ENCODE data around the gene DAP. TPM values are rescaled to one million over a fixed set of nuclear protein-coding genes. Genes with fewer than 3 reads are reported as not detected.

DAP gene
- total RNA-seq, 1 donor from 2014 or later = 25.8 TPM

DNA sequence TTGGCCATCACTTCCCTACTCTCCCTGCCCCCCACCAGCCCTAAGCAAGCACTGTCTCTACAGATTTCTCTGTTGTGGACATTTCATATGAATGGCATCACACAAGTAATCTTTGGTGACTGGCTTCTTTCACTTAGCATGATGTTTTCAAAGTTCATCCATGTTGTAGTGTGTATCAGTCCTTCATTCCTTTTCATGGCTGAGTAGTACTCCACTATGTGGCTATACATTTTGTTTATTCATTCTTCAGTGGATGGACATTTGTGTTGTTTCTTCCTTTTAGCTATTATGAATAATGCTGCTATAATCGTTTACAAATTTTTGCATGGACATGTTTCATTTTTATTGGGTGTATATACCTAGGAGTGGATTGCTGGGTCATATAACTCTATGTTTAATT, 84.1 kb downstream of the DAP start:
- H3K4me3 ChIP-seq (ENCODE audit: low read depth, low read length) = no peak overlapping the region
- no peak for DNase-seq (ENCODE audit: low read depth)
- TF ChIP-seq, protein P1, sequence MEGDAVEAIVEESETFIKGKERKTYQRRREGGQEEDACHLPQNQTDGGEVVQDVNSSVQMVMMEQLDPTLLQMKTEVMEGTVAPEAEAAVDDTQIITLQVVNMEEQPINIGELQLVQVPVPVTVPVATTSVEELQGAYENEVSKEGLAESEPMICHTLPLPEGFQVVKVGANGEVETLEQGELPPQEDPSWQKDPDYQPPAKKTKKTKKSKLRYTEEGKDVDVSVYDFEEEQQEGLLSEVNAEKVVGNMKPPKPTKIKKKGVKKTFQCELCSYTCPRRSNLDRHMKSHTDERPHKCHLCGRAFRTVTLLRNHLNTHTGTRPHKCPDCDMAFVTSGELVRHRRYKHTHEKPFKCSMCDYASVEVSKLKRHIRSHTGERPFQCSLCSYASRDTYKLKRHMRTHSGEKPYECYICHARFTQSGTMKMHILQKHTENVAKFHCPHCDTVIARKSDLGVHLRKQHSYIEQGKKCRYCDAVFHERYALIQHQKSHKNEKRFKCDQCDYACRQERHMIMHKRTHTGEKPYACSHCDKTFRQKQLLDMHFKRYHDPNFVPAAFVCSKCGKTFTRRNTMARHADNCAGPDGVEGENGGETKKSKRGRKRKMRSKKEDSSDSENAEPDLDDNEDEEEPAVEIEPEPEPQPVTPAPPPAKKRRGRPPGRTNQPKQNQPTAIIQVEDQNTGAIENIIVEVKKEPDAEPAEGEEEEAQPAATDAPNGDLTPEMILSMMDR (conservative IDR thresholded peaks at IDR 0.05; ENCODE audit: low read depth, low read length) = no peak

DNA sequence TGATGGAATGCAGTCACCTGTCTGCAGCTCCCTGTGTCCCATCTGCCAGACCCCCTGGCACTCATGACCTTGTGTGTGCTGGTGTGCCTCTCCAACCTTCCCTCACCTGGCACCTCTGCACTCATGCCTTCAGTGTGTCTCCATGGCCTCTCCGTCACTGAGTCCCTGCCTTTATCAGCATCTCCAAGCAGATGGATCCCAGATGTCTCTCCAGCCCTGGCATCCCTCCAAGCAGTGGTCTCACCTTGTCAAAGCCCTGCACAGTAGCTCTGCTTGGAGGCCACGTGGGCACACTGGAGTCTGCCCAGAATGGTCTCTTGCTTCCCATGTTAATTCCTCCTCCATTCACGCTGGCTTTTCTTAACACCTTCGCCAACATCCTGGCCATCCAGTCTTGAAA, 84.8 kb downstream of the DAP start:
- DNase-seq (ENCODE audit: low read depth) = no peak
- TF ChIP-seq, protein P1 (conservative IDR thresholded peaks at IDR 0.05; ENCODE audit: low read depth, low read length) = no peak
- no peak overlapping the region for H3K4me3 ChIP-seq (ENCODE audit: low read depth, low read length)

DNA sequence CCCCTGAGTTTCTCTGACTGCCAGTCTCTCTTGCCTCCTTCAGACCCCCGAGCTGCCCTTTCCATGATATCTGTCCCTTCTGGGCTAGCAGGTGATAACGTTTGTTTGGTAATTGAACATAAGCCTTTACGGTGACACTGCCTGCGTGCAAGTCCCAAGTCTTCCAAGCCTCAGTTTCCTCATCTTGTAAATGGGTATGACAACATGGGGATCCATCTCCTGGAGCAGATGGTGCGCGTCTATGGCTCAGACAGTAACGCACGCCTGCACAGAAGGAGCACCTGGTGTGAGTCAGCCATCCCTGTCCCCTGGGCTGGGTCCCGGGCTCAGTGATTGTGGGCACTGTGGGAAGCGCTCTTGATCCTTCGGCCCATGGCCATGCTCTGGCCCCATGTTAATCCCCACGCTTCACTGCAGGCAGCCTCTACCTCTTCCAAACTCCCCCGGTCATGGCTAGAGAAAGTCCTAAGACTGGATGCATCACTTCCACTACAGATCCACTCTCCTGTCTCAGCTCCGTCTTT, 85.8 kb downstream of the DAP start:
- DNase-seq (ENCODE audit: low read depth) = no peak
- TF ChIP-seq, protein P1 (conservative IDR thresholded peaks at IDR 0.05; ENCODE audit: low read depth, low read length) = no peak
- H3K4me3 ChIP-seq (ENCODE audit: low read depth, low read length) = no peak overlapping the region

DNA sequence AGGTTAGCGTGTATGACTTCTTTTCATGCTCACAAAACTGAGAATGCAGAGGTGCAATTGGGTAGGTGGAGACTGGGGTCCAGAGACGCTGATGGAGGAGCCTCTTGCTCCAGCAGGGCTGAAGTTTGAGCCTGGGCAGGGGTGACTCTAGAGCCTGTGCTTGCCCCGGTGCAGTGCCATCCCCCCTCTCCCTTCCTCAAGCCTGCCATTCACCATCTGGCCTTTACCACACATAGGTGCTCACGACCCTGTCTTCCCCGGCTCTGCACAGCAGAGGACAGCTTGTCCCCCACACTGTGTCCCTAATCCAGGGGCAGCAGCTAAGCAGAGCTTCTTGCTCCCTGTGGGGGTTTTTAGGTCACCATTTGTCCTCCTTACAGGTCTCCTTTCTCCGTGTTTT, 86.5 kb downstream of the DAP start:
- TF ChIP-seq, protein P1 (conservative IDR thresholded peaks at IDR 0.05; ENCODE audit: low read depth, low read length) = no peak
- H3K4me3 ChIP-seq (ENCODE audit: low read depth, low read length) = no peak overlapping the region
- DNase-seq (ENCODE audit: low read depth) = no peak

DNA sequence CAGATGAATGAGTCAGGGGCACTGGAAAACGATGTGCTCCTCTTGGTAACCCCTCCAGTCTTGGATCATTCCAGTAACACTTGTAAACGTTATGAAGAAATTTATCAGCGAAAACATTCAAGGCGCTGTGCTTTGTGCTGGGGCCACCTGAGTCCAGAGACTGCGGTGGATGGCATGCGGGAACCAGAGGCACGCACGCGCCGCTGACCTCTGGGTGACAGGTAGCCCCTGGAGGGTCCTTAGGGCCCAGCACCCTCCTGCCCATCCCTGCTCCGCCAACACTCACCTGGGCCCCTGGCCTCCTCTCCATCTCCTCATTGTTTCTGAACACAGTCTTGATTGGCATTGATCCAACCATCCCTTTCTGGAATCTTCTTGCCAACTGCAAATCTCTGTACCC, 86.9 kb downstream of the DAP start:
- no peak overlapping the region for H3K4me3 ChIP-seq (ENCODE audit: low read depth, low read length)
- TF ChIP-seq, protein P1 (conservative IDR thresholded peaks at IDR 0.05; ENCODE audit: low read depth, low read length) = no peak
- no peak for DNase-seq (ENCODE audit: low read depth)

DNA sequence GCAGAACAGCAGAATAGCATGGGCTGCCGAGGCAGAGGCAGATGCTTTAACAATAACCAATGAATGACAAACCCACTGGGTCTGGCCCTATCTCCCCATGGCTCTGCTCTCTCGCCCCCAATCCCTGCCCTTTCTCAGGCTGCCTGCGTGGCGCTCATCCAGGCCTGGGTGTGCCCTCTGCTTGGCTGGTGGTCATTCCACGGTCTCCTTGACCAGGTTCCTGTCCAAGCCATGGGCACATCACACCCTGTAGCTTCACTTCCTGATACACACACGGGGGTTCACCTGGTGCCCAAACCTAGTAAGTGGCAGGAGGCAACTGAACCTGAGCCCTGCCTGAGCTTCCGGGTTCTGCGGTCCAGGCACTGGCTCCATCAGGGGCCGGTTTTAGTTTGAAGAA, 87.6 kb downstream of the DAP start:
- TF ChIP-seq, protein P1 (conservative IDR thresholded peaks at IDR 0.05; ENCODE audit: low read depth, low read length) = no peak
- no peak for DNase-seq (ENCODE audit: low read depth)
- no peak overlapping the region for H3K4me3 ChIP-seq (ENCODE audit: low read depth, low read length)

DNA sequence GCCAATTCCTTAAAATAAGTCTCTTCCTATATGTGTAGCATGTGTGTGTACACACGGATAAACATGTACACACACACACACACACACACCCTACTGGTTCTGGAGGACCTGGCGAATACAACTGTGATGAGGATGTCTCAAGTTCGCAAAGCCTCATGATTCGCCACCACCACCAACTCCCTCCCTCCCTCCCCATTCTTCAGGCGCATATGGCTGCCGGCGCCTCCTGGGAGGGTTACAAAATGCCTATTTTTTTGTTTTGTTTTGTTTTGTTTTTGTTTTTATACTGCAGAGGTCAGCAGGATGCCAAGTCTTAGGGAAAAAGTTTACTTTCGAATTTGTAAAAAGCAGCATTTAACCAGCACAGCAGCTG, 88.0 kb downstream of the DAP start:
- TF ChIP-seq, protein P1 (conservative IDR thresholded peaks at IDR 0.05; ENCODE audit: low read depth, low read length) = no peak
- DNase-seq (ENCODE audit: low read depth) = no peak
- no peak overlapping the region for H3K4me3 ChIP-seq (ENCODE audit: low read depth, low read length)

Data from epithelial cell of proximal tubule (primary cell).